ENCODE data around the gene RBM19. TPM values are rescaled to one million over a fixed set of nuclear protein-coding genes. Genes with fewer than 3 reads are reported as not detected.

The RBM19 gene
- total and polyA plus RNA-seq, 4 donors = 14.6 to 33.6 (median 24.4) TPM

DNA sequence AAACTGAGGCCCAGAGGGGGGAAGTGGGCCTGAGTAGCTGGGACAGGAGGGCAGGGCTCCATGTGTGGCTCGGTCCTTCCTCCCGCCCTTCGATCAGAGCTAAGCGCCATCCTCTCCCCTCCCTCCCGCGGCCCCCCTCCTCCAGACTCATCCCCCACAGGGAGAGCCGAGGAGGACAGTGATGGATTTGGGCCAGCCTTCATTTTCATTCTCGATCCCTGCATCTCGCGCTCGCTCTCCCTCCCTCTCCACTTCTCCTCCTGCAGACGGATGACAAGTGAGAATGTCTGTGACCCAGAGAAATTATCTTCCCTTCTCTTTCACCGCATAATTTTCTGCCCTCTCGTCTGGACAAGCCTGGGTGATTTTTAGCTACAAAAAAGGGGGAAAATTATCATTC is 183.3 kb downstream of the RBM19 start:
- no peaks in the 10 kb centered on the region for H3K27me3 ChIP-seq (ENCODE audit: control insufficient read depth, insufficient read depth, low read length)
- no peaks in the 10 kb centered on the region for H3K36me3 ChIP-seq (ENCODE audit: control insufficient read depth, insufficient read depth, low read length)
- H3K4me1 ChIP-seq (ENCODE audit: control insufficient read depth, insufficient read depth, low read length) = peaks cover 3% of the 10 kb centered on the region
- WGBS (ENCODE audit: insufficient coverage) = 7% methylated on average over 3 of the region's 14 CpGs
- H3K4me3 ChIP-seq (ENCODE audit: low read depth, low read length) = no peak overlapping the region
- H3K27ac ChIP-seq (ENCODE audit: low read depth, low read length) = no peak overlapping the region
- DNase-seq (ENCODE audit: low read depth in 4 of 6, low spot score in 6 of 6) = peak in 2 of 6 donors; percentile 88
- no peaks in the 10 kb centered on the region for H3K9me3 ChIP-seq (ENCODE audit: control insufficient read depth, insufficient read depth, low read length)

- H3K4me3 ChIP-seq (ENCODE audit: low read depth, low read length) = no peak overlapping the region
- H3K27me3 ChIP-seq (ENCODE audit: control insufficient read depth, insufficient read depth, low read length) = no peaks in the 10 kb centered on the region
- H3K9me3 ChIP-seq (ENCODE audit: control insufficient read depth, insufficient read depth, low read length) = no peaks in the 10 kb centered on the region
- DNase-seq (ENCODE audit: low read depth in 4 of 6, low spot score in 6 of 6) = no peak
- no peak overlapping the region for H3K27ac ChIP-seq (ENCODE audit: low read depth, low read length)
- WGBS (ENCODE audit: insufficient coverage) = 74% methylated on average over 10 of the region's 10 CpGs
- H3K36me3 ChIP-seq (ENCODE audit: control insufficient read depth, insufficient read depth, low read length) = no peaks in the 10 kb centered on the region
- peaks cover 3% of the 10 kb centered on the region for H3K4me1 ChIP-seq (ENCODE audit: control insufficient read depth, insufficient read depth, low read length)
These were observed 184.5 kb downstream of the RBM19 start for GRCh38 chr12:113781415-113782198.

GRCh38 chr12:113779774-113780173 is 186.4 kb downstream of the RBM19 start:
- H3K4me1 ChIP-seq (ENCODE audit: control insufficient read depth, insufficient read depth, low read length) = peaks cover 3% of the 10 kb centered on the region
- WGBS (ENCODE audit: insufficient coverage) = 83% methylated on average over 1 of the region's 2 CpGs
- no peaks in the 10 kb centered on the region for H3K9me3 ChIP-seq (ENCODE audit: control insufficient read depth, insufficient read depth, low read length)
- H3K27me3 ChIP-seq (ENCODE audit: control insufficient read depth, insufficient read depth, low read length) = no peaks in the 10 kb centered on the region
- no peak for DNase-seq (ENCODE audit: low read depth in 4 of 6, low spot score in 6 of 6)
- H3K27ac ChIP-seq (ENCODE audit: low read depth, low read length) = no peak overlapping the region
- H3K4me3 ChIP-seq (ENCODE audit: low read depth, low read length) = no peak overlapping the region
- H3K36me3 ChIP-seq (ENCODE audit: control insufficient read depth, insufficient read depth, low read length) = no peaks in the 10 kb centered on the region

GRCh38 chr12:113778432-113779132 is 187.5 kb downstream of the RBM19 start:
- H3K27me3 ChIP-seq (ENCODE audit: control insufficient read depth, insufficient read depth, low read length) = no peaks in the 10 kb centered on the region
- H3K27ac ChIP-seq (ENCODE audit: low read depth, low read length) = no peak overlapping the region
- DNase-seq (ENCODE audit: low read depth in 4 of 6, low spot score in 6 of 6) = no peak
- 53% methylated on average over 9 of the region's 12 CpGs for WGBS (ENCODE audit: insufficient coverage)
- H3K36me3 ChIP-seq (ENCODE audit: control insufficient read depth, insufficient read depth, low read length) = no peaks in the 10 kb centered on the region
- H3K4me1 ChIP-seq (ENCODE audit: control insufficient read depth, insufficient read depth, low read length) = peaks cover 3% of the 10 kb centered on the region
- no peak overlapping the region for H3K4me3 ChIP-seq (ENCODE audit: low read depth, low read length)
- H3K9me3 ChIP-seq (ENCODE audit: control insufficient read depth, insufficient read depth, low read length) = no peaks in the 10 kb centered on the region

GRCh38 chr12:113777751-113778150 is 188.4 kb downstream of the RBM19 start:
- DNase-seq (ENCODE audit: low read depth in 4 of 6, low spot score in 6 of 6) = no peak
- Histone ChIP-seq H3K4me1 (ENCODE audit: control insufficient read depth, insufficient read depth, low read length) (peaks cover under 1% of the 10 kb centered on the region), H3K4me3 (ENCODE audit: low read depth, low read length) (no peak overlapping the region), H3K36me3 (ENCODE audit: control insufficient read depth, insufficient read depth, low read length) (no peaks in the 10 kb centered on the region), H3K27ac (ENCODE audit: low read depth, low read length) (no peak overlapping the region), H3K9me3 (ENCODE audit: control insufficient read depth, insufficient read depth, low read length) (no peaks in the 10 kb centered on the region), H3K27me3 (ENCODE audit: control insufficient read depth, insufficient read depth, low read length) (no peaks in the 10 kb centered on the region)
- no CpG with 5 or more reads among the region's 2 CpGs for WGBS (ENCODE audit: insufficient coverage)

GRCh38 chr12:113776536-113776935 is 189.6 kb downstream of the RBM19 start:
- no peaks in the 10 kb centered on the region for H3K4me1 ChIP-seq (ENCODE audit: control insufficient read depth, insufficient read depth, low read length)
- 75% methylated on average over 4 of the region's 7 CpGs for WGBS (ENCODE audit: insufficient coverage)
- no peak overlapping the region for H3K27ac ChIP-seq (ENCODE audit: low read depth, low read length)
- no peaks in the 10 kb centered on the region for H3K36me3 ChIP-seq (ENCODE audit: control insufficient read depth, insufficient read depth, low read length)
- H3K9me3 ChIP-seq (ENCODE audit: control insufficient read depth, insufficient read depth, low read length) = no peaks in the 10 kb centered on the region
- no peak overlapping the region for H3K4me3 ChIP-seq (ENCODE audit: low read depth, low read length)
- H3K27me3 ChIP-seq (ENCODE audit: control insufficient read depth, insufficient read depth, low read length) = no peaks in the 10 kb centered on the region
- no peak for DNase-seq (ENCODE audit: low read depth in 4 of 6, low spot score in 6 of 6)

GRCh38 chr12:113774526-113774925 is 191.6 kb downstream of the RBM19 start:
- no peak for DNase-seq (ENCODE audit: low read depth in 4 of 6, low spot score in 6 of 6)
- Histone ChIP-seq H3K4me3 (ENCODE audit: low read depth, low read length) (no peak overlapping the region), H3K4me1 (ENCODE audit: control insufficient read depth, insufficient read depth, low read length) (peaks cover 1% of the 10 kb centered on the region), H3K27me3 (ENCODE audit: control insufficient read depth, insufficient read depth, low read length) (no peaks in the 10 kb centered on the region), H3K9me3 (ENCODE audit: control insufficient read depth, insufficient read depth, low read length) (no peaks in the 10 kb centered on the region), H3K27ac (ENCODE audit: low read depth, low read length) (no peak overlapping the region), H3K36me3 (ENCODE audit: control insufficient read depth, insufficient read depth, low read length) (no peaks in the 10 kb centered on the region)
- WGBS (ENCODE audit: insufficient coverage) = 93% methylated on average over 3 of the region's 5 CpGs

DNA sequence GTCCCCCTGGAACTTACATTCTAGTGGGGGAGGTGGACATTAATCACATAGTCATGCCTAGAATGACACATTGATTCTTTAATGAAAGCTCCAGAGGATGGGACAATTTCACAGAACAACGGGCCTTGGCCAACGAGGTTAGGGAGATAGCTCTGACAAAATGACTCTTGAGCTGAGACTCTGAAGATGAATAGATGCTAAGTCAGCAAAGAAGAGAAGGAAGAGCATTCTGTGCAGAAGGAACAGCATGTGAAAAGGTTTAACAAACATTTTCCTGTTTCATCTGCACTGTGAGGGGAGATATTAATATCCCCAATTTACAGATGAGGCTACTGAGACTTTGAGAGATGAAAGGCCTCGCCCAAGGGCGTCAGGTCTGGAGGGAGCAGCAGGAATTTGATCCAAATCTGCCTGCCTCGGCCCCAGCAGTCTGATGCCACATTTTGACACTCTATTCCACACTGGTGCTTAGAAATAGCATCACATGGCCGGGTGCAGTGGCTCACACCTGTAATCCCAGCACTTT is 193.6 kb downstream of the RBM19 start:
- H3K36me3 ChIP-seq (ENCODE audit: control insufficient read depth, insufficient read depth, low read length) = no peaks in the 10 kb centered on the region
- no peaks in the 10 kb centered on the region for H3K27me3 ChIP-seq (ENCODE audit: control insufficient read depth, insufficient read depth, low read length)
- no peak for DNase-seq (ENCODE audit: low read depth in 4 of 6, low spot score in 6 of 6)
- H3K27ac ChIP-seq (ENCODE audit: low read depth, low read length) = no peak overlapping the region
- peaks cover 9% of the 10 kb centered on the region for H3K4me1 ChIP-seq (ENCODE audit: control insufficient read depth, insufficient read depth, low read length)
- H3K4me3 ChIP-seq (ENCODE audit: low read depth, low read length) = no peak overlapping the region
- 76% methylated on average over 6 of the region's 6 CpGs for WGBS (ENCODE audit: insufficient coverage)
- H3K9me3 ChIP-seq (ENCODE audit: control insufficient read depth, insufficient read depth, low read length) = no peaks in the 10 kb centered on the region

GRCh38 chr12:113770389-113770865 is 195.7 kb downstream of the RBM19 start:
- no peaks in the 10 kb centered on the region for H3K9me3 ChIP-seq (ENCODE audit: control insufficient read depth, insufficient read depth, low read length)
- WGBS (ENCODE audit: insufficient coverage) = 82% methylated on average over 7 of the region's 10 CpGs
- no peak overlapping the region for H3K4me3 ChIP-seq (ENCODE audit: low read depth, low read length)
- no peak overlapping the region for H3K27ac ChIP-seq (ENCODE audit: low read depth, low read length)
- no peak for DNase-seq (ENCODE audit: low read depth in 4 of 6, low spot score in 6 of 6)
- peaks cover 17% of the 10 kb centered on the region for H3K4me1 ChIP-seq (ENCODE audit: control insufficient read depth, insufficient read depth, low read length)
- no peaks in the 10 kb centered on the region for H3K27me3 ChIP-seq (ENCODE audit: control insufficient read depth, insufficient read depth, low read length)
- H3K36me3 ChIP-seq (ENCODE audit: control insufficient read depth, insufficient read depth, low read length) = no peaks in the 10 kb centered on the region

Data from spinal cord (tissue), 10 donors.